HS-5 (cell line): ENCODE data around the gene SLK.

Source experiments
- DNase-seq: peaks from one replicate; pipeline ENCODE4 v3.0.0-alpha.2; 2012; ENCODE audit warnings: low read depth

SLK gene

GRCh38 chr10:104053201-104053600 is 86.3 kb downstream of the SLK start:
- DNase-seq, result no peak

- DNase-seq, result peak; percentile 87
These were observed 87.5 kb downstream of the SLK start for GRCh38 chr10:104054430-104054829.

GRCh38 chr10:104056619-104057273 is 89.8 kb downstream of the SLK start:
- DNase-seq, result no peak

- no peak for DNase-seq
These were observed 90.8 kb downstream of the SLK start for GRCh38 chr10:104057717-104058116.

GRCh38 chr10:104059364-104059763 is 92.4 kb downstream of the SLK start:
- DNase-seq, result no peak

GRCh38 chr10:104061196-104061595 is 94.3 kb downstream of the SLK start:
- DNase-seq, result no peak

GRCh38 chr10:104065748-104066147 is 98.8 kb downstream of the SLK start:
- DNase-seq, result no peak

- DNase-seq, result no peak
These were observed 100.0 kb downstream of the SLK start for GRCh38 chr10:104066945-104067344.

GRCh38 chr10:104067525-104067924 is 100.6 kb downstream of the SLK start:
- no peak for DNase-seq

GRCh38 chr10:104069613-104070012 is 102.7 kb downstream of the SLK start:
- no peak for DNase-seq

GRCh38 chr10:104072786-104073185 is 105.8 kb downstream of the SLK start:
- no peak for DNase-seq

GRCh38 chr10:104074505-104074904 is 107.6 kb downstream of the SLK start:
- no peak for DNase-seq

- no peak for DNase-seq
These were observed 109.8 kb downstream of the SLK start for GRCh38 chr10:104076743-104077160.

- no peak for DNase-seq
These were observed 110.3 kb downstream of the SLK start for GRCh38 chr10:104077247-104077646.

GRCh38 chr10:104077663-104078151 is 110.8 kb downstream of the SLK start:
- DNase-seq, result no peak
